IMR-90 (cell line): ENCODE results near the gene IFT20. TPM values are rescaled to one million over a fixed set of nuclear protein-coding genes. Genes with fewer than 3 reads are reported as not detected.

Source experiments
- ATAC-seq: fragments of 200-7000 bp; cut with Tn5 transposase; 2 replicates; pipeline ENCODE4 v1.9.1; 2020; ENCODE audit warnings: low read depth, mild to moderate bottlenecking, moderate library complexity
- BruUV-seq: library from RNA; stranded (reverse); fragments of 400-500 nt; replicated peaks from 2 replicates; lab custom pipeline; 2021; lab: Mats Ljungman, UMichigan
- CTCF ChIA-PET: fragments of 300-600 bp; formaldehyde crosslinking; extraction: SDS; loops from one replicate; lab custom pipeline; 2021; ENCODE audit warnings: antibody characterized with exemption; lab: Yijun Ruan, JAX
- POLR2A ChIA-PET: fragments of 300-600 bp; sonication (Branson Sonifier 250); formaldehyde crosslinking; loops from one replicate; lab custom pipeline; 2022; ENCODE audit warnings: antibody characterized with exemption; ENCODE audit not compliant: unreplicated experiment; lab: Charles Lee
- DNase-seq: peaks from one replicate; pipeline ENCODE4 v3.0.0; 2013
- H2AFZ ChIP-seq: replicated peaks from 2 replicates; pipeline ENCODE3; 2013; ENCODE audit warnings: low read length, mild to moderate bottlenecking; ENCODE audit not compliant: poor library complexity
- H2AK5ac ChIP-seq: 2 replicates; pipeline ENCODE4 v1.6.1; 2013; ENCODE audit warnings: low read depth, low read length, inconsistent platforms
- H2AK9ac ChIP-seq: replicated peaks from 2 replicates; pipeline ENCODE3; 2013; ENCODE audit warnings: mild to moderate bottlenecking, low read depth, low read length, moderate library complexity; ENCODE audit not compliant: poor library complexity
- H2BK120ac ChIP-seq: 2 replicates; pipeline ENCODE4 v1.6.1; 2013; ENCODE audit warnings: low read depth, low read length, inconsistent platforms
- H2BK15ac ChIP-seq: 3 replicates; pipeline ENCODE4 v1.6.1; 2013; ENCODE audit warnings: low read depth, low read length, inconsistent platforms
- H2BK20ac ChIP-seq: 2 replicates; pipeline ENCODE4 v1.6.1; 2013; ENCODE audit warnings: low read depth, mild to moderate bottlenecking, inconsistent platforms, low read length, moderate library complexity
- H2BK5ac ChIP-seq: 2 replicates; pipeline ENCODE4 v1.6.1; 2013; ENCODE audit warnings: mild to moderate bottlenecking, low read depth, low read length, inconsistent platforms; ENCODE audit not compliant: poor library complexity, severe bottlenecking
- H3K14ac ChIP-seq: replicated peaks from 2 replicates; pipeline ENCODE4 v1.6.1; 2013; ENCODE audit warnings: low read depth, low read length, inconsistent platforms
- H3K18ac ChIP-seq: 2 replicates; pipeline ENCODE4 v1.6.1; 2013; ENCODE audit warnings: low read depth, low read length, control low read depth
- H3K23ac ChIP-seq: 2 replicates; pipeline ENCODE4 v1.6.1; 2013; ENCODE audit warnings: low read depth, low read length, inconsistent platforms
- H3K27ac ChIP-seq: 2 replicates; pipeline ENCODE4 v1.5.1; 2013; ENCODE audit warnings: mild to moderate bottlenecking, control low read depth, low read length; ENCODE audit not compliant: insufficient read depth
- H3K27me3 ChIP-seq: 2 replicates; pipeline ENCODE4 v1.6.1; 2013; ENCODE audit warnings: low read length; ENCODE audit not compliant: control insufficient read depth, insufficient read depth
- H3K36me3 ChIP-seq: 2 replicates; pipeline ENCODE4 v1.6.1; 2013; ENCODE audit warnings: low read length, mixed read lengths; ENCODE audit not compliant: control insufficient read depth, insufficient read depth
- H3K4ac ChIP-seq: 2 replicates; pipeline ENCODE4 v1.6.1; 2013; ENCODE audit warnings: low read depth, low read length, inconsistent platforms
- H3K4me1 ChIP-seq: 2 replicates; pipeline ENCODE4 v1.6.1; 2013; ENCODE audit warnings: low read length, mixed read lengths; ENCODE audit not compliant: control insufficient read depth, insufficient read depth
- H3K4me2 ChIP-seq: 2 replicates; pipeline ENCODE4 v1.6.1; 2013; ENCODE audit warnings: low read depth, mild to moderate bottlenecking, control low read depth, low read length, moderate library complexity
- H3K4me3 ChIP-seq: 2 replicates; pipeline ENCODE4 v1.5.1; 2013; ENCODE audit warnings: low read depth, mild to moderate bottlenecking, control low read depth, low read length, moderate library complexity; ENCODE audit not compliant: insufficient read depth
- H3K56ac ChIP-seq: 2 replicates; pipeline ENCODE4 v1.6.1; 2013; ENCODE audit warnings: low read length, inconsistent platforms; ENCODE audit not compliant: insufficient read depth; ENCODE audit errors: extremely low read depth
- H3K79me1 ChIP-seq, 2 experiments: 2 replicates each; pipeline ENCODE4 v1.6.1; 2013; ENCODE audit warnings: low read length in 2 of 2, inconsistent platforms in 1 of 2, low read depth in 1 of 2
- H3K9ac ChIP-seq: 2 replicates; pipeline ENCODE4 v1.6.1; 2013; ENCODE audit warnings: low read depth, low read length, control low read depth
- H3K9me1 ChIP-seq: 2 replicates; pipeline ENCODE4 v1.6.1; 2013; ENCODE audit warnings: low read length, inconsistent platforms; ENCODE audit not compliant: insufficient read depth
- H3K9me3 ChIP-seq: 2 replicates; pipeline ENCODE4 v1.6.1; 2013; ENCODE audit warnings: low read length; ENCODE audit not compliant: control insufficient read depth, insufficient read depth
- H4K20me1 ChIP-seq: 2 replicates; pipeline ENCODE4 v1.6.1; 2013; ENCODE audit warnings: low read length, inconsistent platforms; ENCODE audit not compliant: insufficient read depth
- H4K5ac ChIP-seq: 2 replicates; pipeline ENCODE4 v1.6.1; 2013; ENCODE audit warnings: mild to moderate bottlenecking, low read depth, low read length, control low read depth
- H4K8ac ChIP-seq, 2 experiments: 2 replicates each; pipeline ENCODE4 v1.6.1; 2013; ENCODE audit warnings: low read depth in 2 of 2, low read length in 2 of 2, control low read depth in 1 of 2, inconsistent platforms in 1 of 2
- H4K91ac ChIP-seq: 2 replicates; pipeline ENCODE4 v1.6.1; 2013; ENCODE audit warnings: low read depth, low read length, inconsistent platforms; ENCODE audit not compliant: insufficient read depth
- BHLHE40 ChIP-seq: fragments of 150-350 bp; IDR thresholded peaks from 2 replicates; pipeline ENCODE4 v1.6.1; 2016; ENCODE audit warnings: mild to moderate bottlenecking, low read depth, low read length
- CHD1 ChIP-seq: IDR thresholded peaks from 2 replicates; pipeline ENCODE4 v1.6.1; 2012; ENCODE audit warnings: low read depth, low read length, improper control_type of control experiment
- FOS ChIP-seq: fragments of 150-350 bp; IDR thresholded peaks from 2 replicates; pipeline ENCODE4 v1.6.1; 2016; ENCODE audit warnings: low read depth, low read length
- MAFK ChIP-seq: IDR thresholded peaks from 2 replicates; pipeline ENCODE4 v1.6.1; 2012; ENCODE audit warnings: low read depth, low read length, improper control_type of control experiment
- MAZ ChIP-seq: IDR thresholded peaks from 2 replicates; pipeline ENCODE4 v1.6.1; 2012; ENCODE audit warnings: low read depth, mild to moderate bottlenecking, low read length, improper control_type of control experiment, moderate library complexity, borderline replicate concordance
- MXI1 ChIP-seq: IDR thresholded peaks from 2 replicates; pipeline ENCODE4 v1.6.1; 2012; ENCODE audit warnings: low read depth, mild to moderate bottlenecking, low read length, moderate library complexity, borderline replicate concordance
- NFE2L2 ChIP-seq: fragments of 150-350 bp; IDR thresholded peaks from 2 replicates; pipeline ENCODE4 v1.6.1; 2016; ENCODE audit warnings: low read depth, mild to moderate bottlenecking, low read length
- RFX5 ChIP-seq: IDR thresholded peaks from 2 replicates; pipeline ENCODE4 v1.8.0; 2012; ENCODE audit warnings: low read depth, mild to moderate bottlenecking, low read length, moderate library complexity
- SMC3 ChIP-seq: fragments of 150-350 bp; IDR thresholded peaks from 2 replicates; pipeline ENCODE4 v1.6.1; 2016; ENCODE audit warnings: low read depth, mild to moderate bottlenecking, antibody characterized with exemption, low read length, moderate library complexity
- WGBS, 2 experiments: methylation state at CpG; one replicate each; pipeline versions ENCODE4 v1.1.5 to v1.1.7; 2013; ENCODE audit warnings: missing lambda C conversion rate in 2 of 2; ENCODE audit not compliant: insufficient read length in 1 of 2; ENCODE audit errors: extremely low coverage in 2 of 2; 5-methylcytosine and 5-hydroxymethylcytosine counted together
- dilution Hi-C: fragments of 300-500 bp; cut with HindIII; formaldehyde crosslinking; loops from one replicate; pipeline ENCODE4 v1.14.3; 2018; ENCODE audit warnings: low sequenced_read_pairs; ENCODE audit not compliant: unreplicated experiment
- in situ Hi-C: fragments of 300-500 bp; cut with MboI; formaldehyde crosslinking; loops from 3 replicates; pipeline ENCODE4 v1.14.3; 2019; ENCODE audit warnings: low sequenced_read_pairs, inconsistent platforms, mixed read lengths
- intact Hi-C: fragments of 100-400 bp; cut with micrococcal nuclease; formaldehyde crosslinking; loops from 2 replicates; pipeline ENCODE4 v1.10.0; 2022
- polyA plus RNA-seq, 3 experiments: library from polyadenylated mRNA; depleted of rRNA; stranded (reverse); fragments of >200 nt; gene quantifications; 2 replicates each; pipeline ENCODE4 v1.2.3, GENCODE V29; 2012; ENCODE audit warnings: low replicate concordance in 1 of 3
- total RNA-seq: library from RNA; depleted of rRNA; stranded (reverse); fragments of >200 nt; gene quantifications from 2 replicates; pipeline ENCODE4 v1.2.3, GENCODE V29; 2012

IFT20 gene
- total and polyA plus RNA-seq, 2 of the 4 experiments (the other 2 are of a cell fraction) = 25.5 to 46.3 TPM

DNA sequence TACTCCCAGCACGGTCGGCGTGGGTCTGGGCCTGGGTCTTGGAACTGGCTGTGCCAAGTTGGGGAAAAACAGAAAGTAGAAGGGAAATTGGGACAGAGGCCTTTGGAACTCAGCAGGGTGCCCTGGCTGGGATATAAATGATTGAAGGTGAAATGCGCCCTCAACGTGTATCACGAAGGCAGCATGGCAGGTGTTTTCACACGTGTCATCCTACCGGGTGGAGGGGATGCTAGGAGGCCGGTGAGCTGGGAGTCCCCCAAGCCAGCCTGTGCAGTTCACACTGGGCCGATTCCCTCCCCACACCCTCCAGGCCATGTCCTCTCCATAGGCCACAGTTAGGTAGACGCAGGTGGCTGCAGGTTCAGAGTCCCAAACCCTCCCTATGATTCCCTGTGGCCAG is 6.2 kb upstream of the IFT20 start:
- peaks cover 18% of the 10 kb centered on the region for H3K9me1 ChIP-seq
- no peak overlapping the region for H2BK120ac ChIP-seq
- H4K20me1 ChIP-seq = peaks cover 34% of the 10 kb centered on the region; the same call in 1 of the 2 replicates
- no peak overlapping the region for H2BK20ac ChIP-seq
- no peak overlapping the region for H3K9ac ChIP-seq
- H3K4ac ChIP-seq = no peak overlapping the region
- H3K36me3 ChIP-seq = peaks cover 67% of the 10 kb centered on the region
- H3K18ac ChIP-seq = no peak overlapping the region
- CTCF ChIA-PET = no interaction called here
- TF ChIP-seq NFE2L2 (no peak), MAZ (no peak), MXI1 (no peak), MAFK (no peak), FOS (no peak), SMC3 (no peak), RFX5 (no peak), CHD1 (no peak), BHLHE40 (no peak)
- no peaks in the 10 kb centered on the region for H3K9me3 ChIP-seq
- in situ Hi-C loops (loop anchor here (25.0 kb wide), 1 partner anchor 804 kb away; no protein-coding TSS in a partner anchor), intact Hi-C loops (no loop called here), dilution Hi-C loops (no loop called here)
- peaks cover 32 to 94% of the 10 kb centered on the region in 2 experiments for H3K79me1 ChIP-seq
- no peak overlapping the region for H4K91ac ChIP-seq
- no peak overlapping the region for H3K23ac ChIP-seq
- H4K8ac ChIP-seq = no peak overlapping the region
- ATAC-seq = no peak
- no peak overlapping the region for H4K5ac ChIP-seq
- H2AK9ac ChIP-seq = no peak overlapping the region
- POLR2A ChIA-PET = no interaction called here
- H2BK5ac ChIP-seq = no peak overlapping the region
- H2AK5ac ChIP-seq = no peak overlapping the region
- no peak overlapping the region for H3K4me2 ChIP-seq
- BruUV-seq = no TSS peak
- H3K14ac ChIP-seq = no peak overlapping the region
- 83% methylated on average over 3 of the region's 11 CpGs; no CpG with 5 or more reads in 1 of the 2 experiments for WGBS, 2 experiments
- H3K4me1 ChIP-seq = peaks cover 17% of the 10 kb centered on the region
- H3K27ac ChIP-seq = no peak overlapping the region
- no peak overlapping the region for H3K4me3 ChIP-seq
- H3K56ac ChIP-seq = no peak overlapping the region
- DNase-seq = no peak
- H3K27me3 ChIP-seq = no peaks in the 10 kb centered on the region
- no peak overlapping the region for H2AFZ ChIP-seq
- no peak overlapping the region for H2BK15ac ChIP-seq
